ENCODE data around the gene CCDC148.

DNA sequence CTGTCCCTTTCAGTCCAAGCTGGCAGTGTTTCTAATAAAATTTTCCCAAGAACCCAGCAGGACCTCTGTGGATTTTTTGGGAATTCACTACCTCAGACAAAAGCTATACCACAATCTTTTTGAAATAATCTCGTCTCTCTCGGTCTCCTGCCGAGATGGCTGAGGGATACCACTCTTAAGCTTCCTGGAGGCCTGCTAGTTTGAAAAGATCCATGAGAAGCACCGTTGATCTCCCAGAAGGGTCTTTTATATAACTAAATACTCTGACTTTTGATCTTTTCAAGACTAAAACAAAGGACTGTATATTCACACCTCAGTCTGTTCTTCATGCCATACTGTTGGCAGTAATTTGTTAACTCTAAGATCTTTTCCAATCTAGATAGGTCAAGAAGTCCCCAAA lies 213.2 kb downstream of the CCDC148 start:
- no peak for TF ChIP-seq CTCF (IDR thresholded peaks at IDR 0.05; ENCODE audit: insufficient read depth, low read depth, low read length)
- TF ChIP-seq EZH2 (IDR thresholded peaks at IDR 0.05; ENCODE audit: insufficient read depth, low read length): no peak
